ENCODE measurements around the gene SEMA5A. TPM values are rescaled to one million over a fixed set of nuclear protein-coding genes. Genes with fewer than 3 reads are reported as not detected.

The SEMA5A gene
- polyA plus RNA-seq, 1 of the 3 experiments (the other 2 are of a cell fraction), result 0.58 TPM

- POLR2A ChIA-PET, result no interaction called here
- TF ChIP-seq GATA2 (CRISPR knock-in tag; IDR thresholded peaks at IDR 0.05), result no peak
- no peak for TF ChIP-seq TAF1 (IDR thresholded peaks at IDR 0.05; ENCODE audit: borderline replicate concordance, low read depth, low read length)
- no peak for TF ChIP-seq RAD21 (IDR thresholded peaks at IDR 0.05; ENCODE audit: low read length)
- TF ChIP-seq USF1 (IDR thresholded peaks at IDR 0.05; ENCODE audit: borderline replicate concordance, low read depth), result no peak
- TF ChIP-seq MXI1 (IDR thresholded peaks at IDR 0.05; ENCODE audit: low read depth, low read length), result no peak
- TF ChIP-seq YY1 (IDR thresholded peaks at IDR 0.05; ENCODE audit: low read depth), result no peak
- TF ChIP-seq SIN3A (IDR thresholded peaks at IDR 0.05; ENCODE audit: borderline replicate concordance, low read depth, low read length), result no peak
- TF ChIP-seq JUND (IDR thresholded peaks at IDR 0.05), result no peak
- no peak for TF ChIP-seq POLR2AphosphoS5 (IDR thresholded peaks at IDR 0.05; ENCODE audit: low read depth, low read length)
- no peak for TF ChIP-seq PBX3 (IDR thresholded peaks at IDR 0.05)
- no peak for TF ChIP-seq FOXM1 (IDR thresholded peaks at IDR 0.05; ENCODE audit: low read depth)
- TF ChIP-seq ELF1 (IDR thresholded peaks at IDR 0.05), result no peak
- Histone ChIP-seq H3F3A (replicated peaks; ENCODE audit: insufficient read depth) (no peaks in the 10 kb centered on the region), H3K9me3 (no peaks in the 10 kb centered on the region), H3K79me2 (ENCODE audit: insufficient read depth) (no peaks in the 10 kb centered on the region), H3K4me3 (ENCODE audit: low read depth in 2 of 2, low read length in 1 of 2) (no peak overlapping the region), H3K4me2 (no peak overlapping the region), H3K27ac (ENCODE audit: low read depth in 2 of 2, low read length in 1 of 2) (no peak overlapping the region), H2AFZ (ENCODE audit: low read depth) (no peak overlapping the region), H3K4me1 (ENCODE audit: control insufficient read depth in 1 of 2, insufficient read depth in 2 of 2, low read depth in 1 of 2, low read length in 1 of 2) (peaks cover 0 to 9% of the 10 kb centered on the region in 2 experiments; a peak in 2 of 4 replicates), H3K27me3 (ENCODE audit: insufficient read depth) (no peaks in the 10 kb centered on the region), H4K20me1 (ENCODE audit: insufficient read depth) (no peaks in the 10 kb centered on the region), H3K36me3 (replicated peaks in 1 of 2; ENCODE audit: control insufficient read depth in 1 of 2, insufficient read depth in 2 of 2, low read length in 1 of 2) (no peaks in the 10 kb centered on the region), H3K9ac (no peak overlapping the region), H3K9me2 (no peaks in the 10 kb centered on the region)
- WGBS (ENCODE audit: low lambda C conversion rate), result 66% methylated on average over 2 of the region's 2 CpGs
- CTCF ChIA-PET, result no interaction called here
- DNase-seq, result no peak
Measured at GRCh38 chr5:9263656-9264055, 282.2 kb downstream of the SEMA5A start.

GRCh38 chr5:9251379-9251980, 294.4 kb downstream of the SEMA5A start:
- Histone ChIP-seq H3K36me3 (replicated peaks in 1 of 2; ENCODE audit: control insufficient read depth in 1 of 2, insufficient read depth in 2 of 2, low read length in 1 of 2) (no peaks in the 10 kb centered on the region), H4K20me1 (ENCODE audit: insufficient read depth) (no peaks in the 10 kb centered on the region), H3K9me2 (no peaks in the 10 kb centered on the region), H3K4me2 (no peak overlapping the region), H3K27me3 (ENCODE audit: insufficient read depth) (no peaks in the 10 kb centered on the region), H3K27ac (ENCODE audit: low read depth in 2 of 2, low read length in 1 of 2) (peak overlapping the region; percentile 16 to 34; a peak in 3 of 4 replicates), H3K9ac (no peak overlapping the region), H2AFZ (ENCODE audit: low read depth) (no peak overlapping the region), H3F3A (replicated peaks; ENCODE audit: insufficient read depth) (no peaks in the 10 kb centered on the region), H3K4me1 (ENCODE audit: control insufficient read depth in 1 of 2, insufficient read depth in 2 of 2, low read depth in 1 of 2, low read length in 1 of 2) (no peaks in the 10 kb centered on the region), H3K9me3 (no peaks in the 10 kb centered on the region), H3K79me2 (ENCODE audit: insufficient read depth) (no peaks in the 10 kb centered on the region), H3K4me3 (ENCODE audit: low read depth in 2 of 2, low read length in 1 of 2) (no peak overlapping the region)
- 54% methylated on average over 2 of the region's 2 CpGs for WGBS (ENCODE audit: low lambda C conversion rate)
- POLR2A ChIA-PET, result no interaction called here
- no peak for DNase-seq
- CTCF ChIA-PET, result no interaction called here
- TF ChIP-seq JUND (IDR thresholded peaks at IDR 0.05) (peak; percentile 33; the same call in 1 of the 2 replicates), PBX3 (IDR thresholded peaks at IDR 0.05) (peak; percentile 82), TCF12 (IDR thresholded peaks at IDR 0.05) (peak; percentile 77), FOSL2 (IDR thresholded peaks at IDR 0.05; ENCODE audit: borderline replicate concordance, low read depth) (peak; percentile 18; the same call in 1 of the 2 replicates), TAF1 (IDR thresholded peaks at IDR 0.05; ENCODE audit: borderline replicate concordance, low read depth, low read length) (no peak), CHD2 (IDR thresholded peaks at IDR 0.05; ENCODE audit: low read length, partially characterized antibody) (no peak)
